BE2C (cell line): ENCODE measurements around the gene ARMC5.
"Not testable (repeated sequence)": the region's sequence is repeated elsewhere in the genome, so short reads cannot be mapped to it uniquely, and the experiment has no call there.

Experiments
- DNase-seq: peaks from one replicate; pipeline ENCODE4 v3.0.0-alpha.2; 2020
- H3K27me3 ChIP-seq: fragments of 250-450 bp; sonication (Bioruptor Pico); 2 replicates; pipeline ENCODE4 v1.5.1; 2020; ENCODE audit warnings: mild to moderate bottlenecking
- H3K36me3 ChIP-seq: fragments of 250-450 bp; sonication (Bioruptor Pico); 2 replicates; pipeline ENCODE4 v1.5.1; 2020; ENCODE audit warnings: mild to moderate bottlenecking
- H3K4me1 ChIP-seq: fragments of 250-450 bp; sonication (Bioruptor Pico); 2 replicates; pipeline ENCODE4 v1.5.1; 2020
- H3K4me3 ChIP-seq: 2 replicates; pipeline ENCODE4 v1.5.1; 2011; ENCODE audit warnings: low read depth, low read length
- H3K9me3 ChIP-seq: fragments of 250-450 bp; sonication (Bioruptor Pico); 2 replicates; pipeline ENCODE4 v1.5.1; 2020
- CTCF ChIP-seq: IDR thresholded peaks from 2 replicates; pipeline ENCODE4 v1.5.1; 2012; ENCODE audit warnings: mild to moderate bottlenecking, low read depth, low read length

ARMC5 gene

DNA sequence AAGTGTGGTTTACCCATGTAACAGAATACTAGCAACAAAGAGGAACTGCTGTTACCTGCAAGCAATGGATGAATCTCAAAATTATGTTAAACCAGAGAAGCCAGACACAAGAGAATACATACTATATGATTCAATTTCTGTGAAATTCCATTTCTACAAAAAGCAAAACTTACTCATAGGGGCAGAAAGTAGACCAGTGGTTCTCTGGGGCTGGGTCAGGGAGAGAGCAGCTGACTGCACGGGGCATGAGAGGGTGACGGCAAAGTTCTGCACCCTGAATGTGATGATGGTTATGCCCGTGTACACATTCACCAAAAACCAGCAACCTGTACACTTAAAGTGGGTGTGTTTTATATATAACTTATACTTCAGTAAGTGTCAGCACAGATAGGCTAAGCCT lies 19.8 kb upstream of the ARMC5 start:
- Histone ChIP-seq H3K27me3 (no peaks in the 10 kb centered on the region), H3K36me3 (no peaks in the 10 kb centered on the region), H3K4me1 (no peaks in the 10 kb centered on the region), H3K9me3 (no peaks in the 10 kb centered on the region), H3K4me3 (no peak overlapping the region)
- no peak for TF ChIP-seq CTCF
- DNase-seq: no peak

DNA sequence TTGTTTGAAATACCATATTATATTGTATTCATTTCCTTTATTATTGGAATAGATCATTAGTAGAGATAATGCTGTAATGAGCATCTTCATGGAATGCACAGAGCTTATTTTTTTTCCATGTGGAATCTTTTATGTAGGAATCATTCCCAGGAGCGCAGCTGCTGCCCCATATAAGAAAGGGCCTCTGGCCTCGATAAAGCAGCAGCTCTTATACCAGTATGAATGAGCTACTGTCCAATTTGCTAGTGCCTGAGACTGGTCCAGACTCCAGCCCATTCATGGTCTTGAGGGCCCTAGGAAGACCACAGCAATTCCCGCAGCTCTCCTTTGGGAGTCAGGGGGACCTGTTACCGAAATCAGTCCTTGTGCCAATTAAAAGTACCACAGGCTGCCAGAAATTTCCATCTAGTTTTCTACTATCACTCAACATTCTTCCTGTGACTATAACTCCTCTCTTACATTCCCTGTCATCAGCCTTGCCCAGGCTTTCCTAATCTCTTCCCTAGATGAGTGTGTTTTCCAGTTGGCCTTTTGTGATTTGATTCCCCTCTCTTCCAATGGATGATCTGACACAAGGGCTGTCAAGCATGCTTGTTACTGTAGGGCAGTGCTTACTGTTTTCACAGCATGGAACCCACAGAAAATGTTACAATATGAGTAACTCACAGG lies 18.7 kb upstream of the ARMC5 start:
- Histone ChIP-seq H3K27me3 (no peaks in the 10 kb centered on the region), H3K4me1 (no peaks in the 10 kb centered on the region), H3K4me3 (no peak overlapping the region), H3K9me3 (no peaks in the 10 kb centered on the region), H3K36me3 (no peaks in the 10 kb centered on the region)
- no peak for TF ChIP-seq CTCF
- no peak for DNase-seq

GRCh38 chr16:31441956-31442355 lies 17.3 kb upstream of the ARMC5 start:
- TF ChIP-seq CTCF: no peak
- no peaks in the 10 kb centered on the region for H3K4me1 ChIP-seq
- no peaks in the 10 kb centered on the region for H3K27me3 ChIP-seq
- no peaks in the 10 kb centered on the region for H3K36me3 ChIP-seq
- H3K9me3 ChIP-seq: no peaks in the 10 kb centered on the region
- DNase-seq: no peak
- H3K4me3 ChIP-seq: peak overlapping the region; percentile 73

- H3K27me3 ChIP-seq, H3K9me3 ChIP-seq, H3K4me3 ChIP-seq, H3K4me1 ChIP-seq, H3K36me3 ChIP-seq, DNase-seq: not testable (repeated sequence)
Measured at GRCh38 chr16:31445931-31446330, 13.4 kb upstream of the ARMC5 start.

DNA sequence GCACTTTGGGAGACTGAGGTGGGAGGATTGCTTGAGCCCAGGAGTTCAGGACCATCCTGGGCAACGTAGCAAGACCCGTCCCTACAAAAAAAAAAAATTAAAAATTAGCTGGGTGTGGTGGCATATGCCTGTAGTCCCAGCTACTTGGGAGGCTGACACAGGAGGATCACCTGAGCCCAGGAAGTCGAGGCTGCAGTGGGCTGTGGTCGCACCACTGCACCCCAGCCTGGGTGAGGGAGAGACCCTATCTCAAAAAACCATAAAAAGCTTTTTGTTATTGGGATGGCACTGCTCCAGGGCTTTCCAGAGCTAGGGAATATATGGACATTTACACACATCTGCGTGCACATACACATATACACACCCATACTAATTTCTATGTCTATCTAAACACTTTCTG lies 8.1 kb upstream of the ARMC5 start:
- no peak for TF ChIP-seq CTCF
- Histone ChIP-seq H3K4me3 (no peak overlapping the region), H3K9me3 (no peaks in the 10 kb centered on the region), H3K4me1 (peaks cover 14% of the 10 kb centered on the region), H3K27me3 (no peaks in the 10 kb centered on the region), H3K36me3 (no peaks in the 10 kb centered on the region)
- DNase-seq: no peak

GRCh38 chr16:31451681-31452351 lies 7.5 kb upstream of the ARMC5 start:
- Histone ChIP-seq H3K36me3 (no peaks in the 10 kb centered on the region), H3K27me3 (no peaks in the 10 kb centered on the region), H3K9me3 (no peaks in the 10 kb centered on the region), H3K4me1 (peaks cover 14% of the 10 kb centered on the region), H3K4me3 (no peak overlapping the region)
- peak; percentile 78 for DNase-seq
- TF ChIP-seq CTCF: peak; percentile 73
